Myometrial cell (primary cell): ENCODE measurements around the gene PLAGL1. TPM values are rescaled to one million over a fixed set of nuclear protein-coding genes. Genes with fewer than 3 reads are reported as not detected.

Source experiments
- total RNA-seq: library from RNA; depleted of rRNA; stranded (reverse); fragments of >200 nt; gene quantifications from 2 replicates; pipeline ENCODE4 v1.2.3, GENCODE V29; 2015

The PLAGL1 gene
- total RNA-seq = 3.7 and 12.2 TPM in 2 replicates

GRCh38 chr6:144008120-144008811, at the start of gene PLAGL1:
PLAGL1 (minus strand) TSS chr6:144008259; CDS start chr6:143948136, 60,123 bp downstream.

Other genes with a start within 250 kb of the PLAGL1 start
- gene LTV1, start 164.9 kb downstream of the PLAGL1 start, total RNA-seq = 9.8 and 15.4 TPM in 2 replicates
- not detected in 2 replicates for gene ZC2HC1B, start 143.8 kb downstream of the PLAGL1 start, total RNA-seq
- 298 and 304 TPM in 2 replicates for gene SF3B5, start 87.3 kb upstream of the PLAGL1 start, total RNA-seq
- under 0.01 and 0.71 TPM in 2 replicates for gene STX11, start 142.3 kb upstream of the PLAGL1 start, total RNA-seq